WTC11 (cell line): ENCODE results near the gene PLAGL1. TPM values are rescaled to one million over a fixed set of nuclear protein-coding genes. Genes with fewer than 3 reads are reported as not detected.

Source experiments
- ATAC-seq: fragments of 200-7000 bp; cut with Tn5 transposase; 2 replicates; pipeline ENCODE4 v1.10.0; 2021; ENCODE audit warnings: mild to moderate bottlenecking, moderate library complexity
- CTCF ChIA-PET: fragments of 300-600 bp; sonication (Branson Sonifier 250); formaldehyde crosslinking; loops from one replicate; lab custom pipeline; 2021; ENCODE audit warnings: antibody characterized with exemption; lab: Charles Lee
- POLR2A ChIA-PET: fragments of 350-600 bp; sonication (Branson Sonifier 250); formaldehyde crosslinking; loops from one replicate; lab custom pipeline; 2021; ENCODE audit warnings: antibody characterized with exemption; lab: Charles Lee
- DNase-seq: peaks from one replicate; pipeline ENCODE4 v3.0.0; 2021; ENCODE audit warnings: low spot score
- H3K27ac Mint-ChIP-seq: 2 replicates; pipeline ENCODE4 v1.8.0; 2021; ENCODE audit warnings: mixed read lengths
- H3K27me3 Mint-ChIP-seq: 2 replicates; pipeline ENCODE4 v1.8.0; 2021; ENCODE audit warnings: low read depth, mild to moderate bottlenecking, moderate library complexity, mixed read lengths
- H3K36me3 Mint-ChIP-seq: 2 replicates; pipeline ENCODE4 v1.8.0; 2021; ENCODE audit warnings: mixed read lengths
- H3K4me1 Mint-ChIP-seq: 2 replicates; pipeline ENCODE4 v1.8.0; 2022; ENCODE audit warnings: mixed read lengths
- H3K4me3 Mint-ChIP-seq: 2 replicates; pipeline ENCODE4 v1.8.0; 2021; ENCODE audit warnings: mild to moderate bottlenecking, moderate library complexity, mixed read lengths
- H3K9me3 Mint-ChIP-seq: 2 replicates; pipeline ENCODE4 v1.8.0; 2021; ENCODE audit warnings: mixed read lengths
- CREB1 ChIP-seq: sonication (generic); formaldehyde crosslinking; IDR thresholded peaks from 2 replicates; pipeline ENCODE4 v1.8.0; 2023; ENCODE audit warnings: mild to moderate bottlenecking, missing genetic modification reagents
- EMX1 ChIP-seq: fragments of 250-450 bp; sonication (Bioruptor Pico); IDR thresholded peaks from 2 replicates; pipeline ENCODE4 v1.8.0; 2021; ENCODE audit warnings: mild to moderate bottlenecking
- ESRRA ChIP-seq: sonication (generic); formaldehyde crosslinking; IDR thresholded peaks from 2 replicates; pipeline ENCODE4 v1.8.1; 2022; ENCODE audit warnings: mild to moderate bottlenecking, missing genetic modification reagents, borderline replicate concordance
- FOXP1 ChIP-seq: sonication (generic); formaldehyde crosslinking; IDR thresholded peaks from 2 replicates; pipeline ENCODE4 v1.8.0; 2022; ENCODE audit warnings: missing genetic modification reagents, mild to moderate bottlenecking, moderate library complexity, borderline replicate concordance
- FOXP4 ChIP-seq: sonication (generic); formaldehyde crosslinking; IDR thresholded peaks from 2 replicates; pipeline ENCODE4 v1.8.0; 2022; ENCODE audit warnings: mild to moderate bottlenecking, missing genetic modification reagents
- HMGA2 ChIP-seq: fragments of 250-450 bp; sonication (Bioruptor Pico); IDR thresholded peaks from 2 replicates; pipeline ENCODE4 v1.4.0; 2021; ENCODE audit warnings: mild to moderate bottlenecking, moderate library complexity
- MAX ChIP-seq: sonication (generic); formaldehyde crosslinking; IDR thresholded peaks from 2 replicates; pipeline ENCODE4 v1.8.0; 2022; ENCODE audit warnings: mild to moderate bottlenecking, missing genetic modification reagents
- MXD4 ChIP-seq: fragments of 250-450 bp; sonication (Bioruptor Pico); IDR thresholded peaks from 2 replicates; pipeline ENCODE4 v1.8.0; 2021; ENCODE audit warnings: mild to moderate bottlenecking, moderate library complexity, borderline replicate concordance
- NFYB ChIP-seq: sonication (generic); formaldehyde crosslinking; conservative IDR thresholded peaks from 2 replicates; pipeline ENCODE4 v1.8.0; 2022; ENCODE audit warnings: low read depth, missing genetic modification reagents
- TCF7 ChIP-seq: sonication (generic); formaldehyde crosslinking; IDR thresholded peaks from 2 replicates; pipeline ENCODE4 v1.8.0; 2022; ENCODE audit warnings: mild to moderate bottlenecking, low read depth, missing genetic modification reagents, moderate library complexity
- TEAD1 ChIP-seq: sonication (generic); formaldehyde crosslinking; IDR thresholded peaks from 2 replicates; pipeline ENCODE4 v1.8.0; 2022; ENCODE audit warnings: mild to moderate bottlenecking, missing genetic modification reagents
- ZBTB21 ChIP-seq: sonication (generic); formaldehyde crosslinking; IDR thresholded peaks from 2 replicates; pipeline ENCODE4 v1.8.1; 2023; ENCODE audit warnings: mild to moderate bottlenecking, missing genetic modification reagents, borderline replicate concordance
- ZNF121 ChIP-seq: sonication (generic); formaldehyde crosslinking; IDR thresholded peaks from 2 replicates; pipeline ENCODE4 v1.8.0; 2023; ENCODE audit warnings: missing genetic modification reagents
- ZNF219 ChIP-seq: sonication (generic); formaldehyde crosslinking; IDR thresholded peaks from 2 replicates; pipeline ENCODE4 v1.8.0; 2023; ENCODE audit warnings: missing genetic modification reagents, mild to moderate bottlenecking, borderline replicate concordance
- ZNF671 ChIP-seq: fragments of 250-450 bp; sonication (Bioruptor Pico); IDR thresholded peaks from 2 replicates; pipeline ENCODE4 v1.8.0; 2021; ENCODE audit warnings: mild to moderate bottlenecking
- total RNA-seq: library from RNA; stranded (reverse); gene quantifications from 3 replicates; pipeline ENCODE4 v1.2.3, GENCODE V29; 2021
- TF ChIP-seq, protein P1 (sequence below): fragments of 250-450 bp; sonication (Bioruptor Pico); IDR thresholded peaks from 2 replicates; pipeline ENCODE4 v1.9.0; 2021; ENCODE audit warnings: mild to moderate bottlenecking, borderline replicate concordance
- TF ChIP-seq, protein P2 (sequence below): sonication (generic); formaldehyde crosslinking; conservative IDR thresholded peaks from 2 replicates; pipeline ENCODE4 v1.8.1; 2023; ENCODE audit warnings: mild to moderate bottlenecking, low read depth, missing genetic modification reagents, moderate library complexity
- TF ChIP-seq, protein P3 (sequence below): sonication (generic); formaldehyde crosslinking; IDR thresholded peaks from 2 replicates; pipeline ENCODE4 v1.8.1; 2022; ENCODE audit warnings: mild to moderate bottlenecking, missing genetic modification reagents, moderate library complexity, borderline replicate concordance

Gene PLAGL1
- total RNA-seq, 1 experiment from 2014 or later: 1.6 TPM

DNA sequence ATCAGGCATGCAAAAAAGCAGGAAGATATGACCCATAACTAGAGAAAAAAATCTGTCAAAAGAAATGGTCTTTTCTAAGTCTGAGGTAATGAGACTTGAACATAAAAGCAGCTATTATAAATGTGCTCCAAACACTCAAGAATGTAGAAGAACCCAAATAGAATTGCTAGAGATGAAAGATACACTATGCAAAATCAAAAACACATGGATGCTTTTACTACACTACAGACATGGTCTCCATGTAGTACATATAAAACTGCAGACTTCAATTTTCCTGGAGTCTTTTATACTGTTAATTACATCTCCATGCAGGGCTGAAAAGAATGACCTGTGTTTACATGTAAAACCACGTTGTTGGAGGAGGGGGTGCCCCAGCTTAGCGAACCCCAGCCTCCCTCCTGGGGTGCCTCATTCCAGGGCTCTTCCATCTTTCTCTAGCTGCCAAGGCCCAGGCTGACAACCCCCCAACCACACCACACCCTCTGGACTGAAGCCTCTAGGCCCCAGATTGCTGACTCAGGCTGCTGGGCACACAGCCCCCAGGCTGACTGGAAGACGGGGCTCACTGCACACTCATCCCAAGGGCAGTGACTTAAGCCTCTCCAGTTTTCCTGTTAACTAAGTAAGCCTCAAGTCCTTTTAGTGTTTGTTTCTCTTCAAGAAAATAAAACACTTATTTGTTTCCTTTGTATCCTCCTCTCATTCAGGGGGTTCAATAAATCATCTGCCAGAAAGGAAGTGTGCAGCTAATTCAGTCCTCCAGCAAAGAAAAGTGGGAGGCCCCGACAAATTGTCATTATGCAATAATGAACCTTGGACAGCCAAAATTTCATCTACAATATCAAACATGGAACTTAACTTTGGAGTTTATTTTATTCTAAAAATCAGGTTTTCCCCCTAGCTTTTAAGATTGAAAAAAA lies 26.0 kb upstream of the PLAGL1 start (continued):
- no peak for TF ChIP-seq HMGA2 (CRISPR knock-in tag)
- TF ChIP-seq TCF7 (CRISPR knock-in tag): no peak
- TF ChIP-seq, protein P1, sequence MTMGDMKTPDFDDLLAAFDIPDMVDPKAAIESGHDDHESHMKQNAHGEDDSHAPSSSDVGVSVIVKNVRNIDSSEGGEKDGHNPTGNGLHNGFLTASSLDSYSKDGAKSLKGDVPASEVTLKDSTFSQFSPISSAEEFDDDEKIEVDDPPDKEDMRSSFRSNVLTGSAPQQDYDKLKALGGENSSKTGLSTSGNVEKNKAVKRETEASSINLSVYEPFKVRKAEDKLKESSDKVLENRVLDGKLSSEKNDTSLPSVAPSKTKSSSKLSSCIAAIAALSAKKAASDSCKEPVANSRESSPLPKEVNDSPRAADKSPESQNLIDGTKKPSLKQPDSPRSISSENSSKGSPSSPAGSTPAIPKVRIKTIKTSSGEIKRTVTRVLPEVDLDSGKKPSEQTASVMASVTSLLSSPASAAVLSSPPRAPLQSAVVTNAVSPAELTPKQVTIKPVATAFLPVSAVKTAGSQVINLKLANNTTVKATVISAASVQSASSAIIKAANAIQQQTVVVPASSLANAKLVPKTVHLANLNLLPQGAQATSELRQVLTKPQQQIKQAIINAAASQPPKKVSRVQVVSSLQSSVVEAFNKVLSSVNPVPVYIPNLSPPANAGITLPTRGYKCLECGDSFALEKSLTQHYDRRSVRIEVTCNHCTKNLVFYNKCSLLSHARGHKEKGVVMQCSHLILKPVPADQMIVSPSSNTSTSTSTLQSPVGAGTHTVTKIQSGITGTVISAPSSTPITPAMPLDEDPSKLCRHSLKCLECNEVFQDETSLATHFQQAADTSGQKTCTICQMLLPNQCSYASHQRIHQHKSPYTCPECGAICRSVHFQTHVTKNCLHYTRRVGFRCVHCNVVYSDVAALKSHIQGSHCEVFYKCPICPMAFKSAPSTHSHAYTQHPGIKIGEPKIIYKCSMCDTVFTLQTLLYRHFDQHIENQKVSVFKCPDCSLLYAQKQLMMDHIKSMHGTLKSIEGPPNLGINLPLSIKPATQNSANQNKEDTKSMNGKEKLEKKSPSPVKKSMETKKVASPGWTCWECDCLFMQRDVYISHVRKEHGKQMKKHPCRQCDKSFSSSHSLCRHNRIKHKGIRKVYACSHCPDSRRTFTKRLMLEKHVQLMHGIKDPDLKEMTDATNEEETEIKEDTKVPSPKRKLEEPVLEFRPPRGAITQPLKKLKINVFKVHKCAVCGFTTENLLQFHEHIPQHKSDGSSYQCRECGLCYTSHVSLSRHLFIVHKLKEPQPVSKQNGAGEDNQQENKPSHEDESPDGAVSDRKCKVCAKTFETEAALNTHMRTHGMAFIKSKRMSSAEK (CRISPR knock-in tag): no peak
- no peak for TF ChIP-seq MAX (CRISPR knock-in tag)
- TF ChIP-seq ZNF219 (CRISPR knock-in tag): no peak
- TF ChIP-seq, protein P2, sequence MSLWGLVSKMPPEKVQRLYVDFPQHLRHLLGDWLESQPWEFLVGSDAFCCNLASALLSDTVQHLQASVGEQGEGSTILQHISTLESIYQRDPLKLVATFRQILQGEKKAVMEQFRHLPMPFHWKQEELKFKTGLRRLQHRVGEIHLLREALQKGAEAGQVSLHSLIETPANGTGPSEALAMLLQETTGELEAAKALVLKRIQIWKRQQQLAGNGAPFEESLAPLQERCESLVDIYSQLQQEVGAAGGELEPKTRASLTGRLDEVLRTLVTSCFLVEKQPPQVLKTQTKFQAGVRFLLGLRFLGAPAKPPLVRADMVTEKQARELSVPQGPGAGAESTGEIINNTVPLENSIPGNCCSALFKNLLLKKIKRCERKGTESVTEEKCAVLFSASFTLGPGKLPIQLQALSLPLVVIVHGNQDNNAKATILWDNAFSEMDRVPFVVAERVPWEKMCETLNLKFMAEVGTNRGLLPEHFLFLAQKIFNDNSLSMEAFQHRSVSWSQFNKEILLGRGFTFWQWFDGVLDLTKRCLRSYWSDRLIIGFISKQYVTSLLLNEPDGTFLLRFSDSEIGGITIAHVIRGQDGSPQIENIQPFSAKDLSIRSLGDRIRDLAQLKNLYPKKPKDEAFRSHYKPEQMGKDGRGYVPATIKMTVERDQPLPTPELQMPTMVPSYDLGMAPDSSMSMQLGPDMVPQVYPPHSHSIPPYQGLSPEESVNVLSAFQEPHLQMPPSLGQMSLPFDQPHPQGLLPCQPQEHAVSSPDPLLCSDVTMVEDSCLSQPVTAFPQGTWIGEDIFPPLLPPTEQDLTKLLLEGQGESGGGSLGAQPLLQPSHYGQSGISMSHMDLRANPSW: no peak
- TF ChIP-seq, all 79 proteins: peak for 0

DNA sequence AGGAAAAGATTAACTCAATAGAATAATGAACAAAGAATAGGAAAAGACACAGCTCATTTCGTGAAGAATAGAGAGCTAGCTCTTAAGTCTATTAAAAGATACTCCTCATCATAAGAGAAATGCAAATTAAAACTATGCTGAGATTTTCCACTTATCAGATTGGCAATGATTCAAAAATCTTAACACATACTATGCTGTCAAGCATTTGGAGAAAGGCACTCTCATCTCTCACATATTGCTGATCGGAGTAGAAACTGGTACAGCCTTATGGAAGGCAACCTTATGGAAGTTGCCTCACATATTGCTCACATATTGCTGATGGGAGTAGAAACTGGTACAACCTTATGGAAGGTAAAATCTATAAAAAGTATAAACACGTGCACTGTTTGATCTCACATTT lies 21.4 kb upstream of the PLAGL1 start:
- no peak overlapping the region for H3K4me3 Mint-ChIP-seq
- no peak for DNase-seq
- peaks cover 2% of the 10 kb centered on the region; the same call in 1 of the 2 replicates for H3K27me3 Mint-ChIP-seq
- ChIA-PET POLR2A (interaction anchor here (0.7 kb wide), 1 partner anchor 1555 kb away, joined by 3 read pairs; no protein-coding TSS in a partner anchor), CTCF (no interaction called here)
- no peak overlapping the region for H3K27ac Mint-ChIP-seq
- peaks cover 22% of the 10 kb centered on the region for H3K9me3 Mint-ChIP-seq
- no peaks in the 10 kb centered on the region for H3K4me1 Mint-ChIP-seq
- ATAC-seq: no peak
- no peaks in the 10 kb centered on the region for H3K36me3 Mint-ChIP-seq
- TF ChIP-seq, protein P1 (CRISPR knock-in tag): no peak
- TF ChIP-seq ZNF121 (CRISPR knock-in tag) (no peak), TEAD1 (CRISPR knock-in tag) (no peak), FOXP4 (no peak), MXD4 (no peak), ZNF671 (CRISPR knock-in tag) (no peak), FOXP1 (CRISPR knock-in tag) (no peak), ESRRA (CRISPR knock-in tag) (no peak), CREB1 (CRISPR knock-in tag) (no peak), NFYB (CRISPR knock-in tag) (no peak), EMX1 (no peak), ZBTB21 (CRISPR knock-in tag) (no peak)
- TF ChIP-seq, protein P3, sequence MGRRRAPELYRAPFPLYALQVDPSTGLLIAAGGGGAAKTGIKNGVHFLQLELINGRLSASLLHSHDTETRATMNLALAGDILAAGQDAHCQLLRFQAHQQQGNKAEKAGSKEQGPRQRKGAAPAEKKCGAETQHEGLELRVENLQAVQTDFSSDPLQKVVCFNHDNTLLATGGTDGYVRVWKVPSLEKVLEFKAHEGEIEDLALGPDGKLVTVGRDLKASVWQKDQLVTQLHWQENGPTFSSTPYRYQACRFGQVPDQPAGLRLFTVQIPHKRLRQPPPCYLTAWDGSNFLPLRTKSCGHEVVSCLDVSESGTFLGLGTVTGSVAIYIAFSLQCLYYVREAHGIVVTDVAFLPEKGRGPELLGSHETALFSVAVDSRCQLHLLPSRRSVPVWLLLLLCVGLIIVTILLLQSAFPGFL: no peak
